HepG2 (cell line): ENCODE measurements around the gene MAPK7. TPM values are rescaled to one million over a fixed set of nuclear protein-coding genes. Genes with fewer than 3 reads are reported as not detected.

Experiments used
- AHR ChIP-seq: IDR thresholded peaks from 2 replicates; pipeline ENCODE4 v1.6.1; 2018; ENCODE audit warnings: missing genetic modification reagents, missing compliant biosample characterization
- CBFB ChIP-seq: sonication (generic); formaldehyde crosslinking; IDR thresholded peaks from 2 replicates; pipeline ENCODE4 v1.4.0; 2020; ENCODE audit warnings: missing genetic modification reagents
- HMG20B ChIP-seq: conservative IDR thresholded peaks from 2 replicates; pipeline ENCODE4 v1.6.1; 2016; ENCODE audit warnings: missing genetic modification reagents, missing compliant biosample characterization
- NFIB ChIP-seq: sonication (generic); formaldehyde crosslinking; IDR thresholded peaks from 2 replicates; pipeline ENCODE4 v1.9.0; 2021; ENCODE audit warnings: missing genetic modification reagents, mild to moderate bottlenecking, borderline replicate concordance
- SNAI1 ChIP-seq: sonication (generic); formaldehyde crosslinking; IDR thresholded peaks from 2 replicates; pipeline ENCODE4 v1.5.0; 2020; ENCODE audit warnings: mild to moderate bottlenecking, missing genetic modification reagents, borderline replicate concordance
- TCF12 ChIP-seq, 2 experiments: fragments of 450-650 bp in 1 of 2; sonication (generic) in 1 of 2; formaldehyde crosslinking in 1 of 2; IDR thresholded peaks; 2 replicates each; pipeline versions ENCODE4 v1.6.1 to v1.8.0; 2017 to 2022; ENCODE audit warnings: antibody characterized with exemption in 1 of 2, mild to moderate bottlenecking in 1 of 2, missing genetic modification reagents in 1 of 2, moderate library complexity in 1 of 2
- U2AF1 ChIP-seq: fragments of 200-400 bp; formaldehyde crosslinking; optimal IDR thresholded peaks from 2 replicates; pipeline ENCODE3; 2017; ENCODE audit warnings: mild to moderate bottlenecking, low read depth, low read length
- ZBTB7B ChIP-seq: sonication (generic); formaldehyde crosslinking; IDR thresholded peaks from 2 replicates; pipeline ENCODE4 v1.4.0; 2020; ENCODE audit warnings: missing genetic modification reagents
- ZNF180 ChIP-seq: sonication (generic); formaldehyde crosslinking; IDR thresholded peaks from 2 replicates; pipeline ENCODE4 v1.4.0; 2020; ENCODE audit warnings: low read depth, missing genetic modification reagents, borderline replicate concordance
- ZNF207 ChIP-seq: fragments of 450-650 bp; IDR thresholded peaks from 2 replicates; pipeline ENCODE4 v1.6.1; 2016; ENCODE audit warnings: antibody characterized with exemption, borderline replicate concordance
- ZNF777 ChIP-seq: sonication (generic); formaldehyde crosslinking; IDR thresholded peaks from 2 replicates; pipeline ENCODE4 v1.4.0; 2020; ENCODE audit warnings: missing genetic modification reagents
- ZSCAN22 ChIP-seq: sonication (generic); formaldehyde crosslinking; IDR thresholded peaks from 2 replicates; pipeline ENCODE4 v1.4.0; 2020; ENCODE audit warnings: mild to moderate bottlenecking, missing genetic modification reagents
- polyA plus RNA-seq, 8 experiments: library from polyadenylated mRNA; depleted of rRNA in 3 of 8; stranded (reverse) in 7 of 8; unstranded in 1 of 8; fragments of >200 nt; fragmentation: Illumina TruSeq in 4 of 8; extraction: Trizol in 4 of 8; gene quantifications; 2 replicates each; pipeline versions ENCODE4 v1.2.1 to v1.2.3, GENCODE V29; 2011 to 2016; ENCODE audit warnings: low read depth in 4 of 8, missing spikeins in 1 of 8, mixed read lengths in 1 of 8; ENCODE audit not compliant: insufficient read depth in 1 of 8
- total RNA-seq, 5 experiments: library from RNA; depleted of rRNA; stranded (reverse); fragments of >200 nt; fragmentation: Illumina TruSeq; extraction: Trizol; gene quantifications; 2 replicates each; pipeline ENCODE4 v1.2.3, GENCODE V29; 2016; ENCODE audit warnings: low read depth in 1 of 5
- TF ChIP-seq, protein P1 (sequence below), 2 experiments: fragments of 450-650 bp in 1 of 2; sonication (generic) in 1 of 2; formaldehyde crosslinking in 1 of 2; IDR thresholded peaks; 2 replicates each; pipeline versions ENCODE4 v1.6.1 to v1.8.0; 2016 to 2022; ENCODE audit warnings: antibody characterized with exemption in 1 of 2, mild to moderate bottlenecking in 1 of 2, missing genetic modification reagents in 1 of 2
- TF ChIP-seq, protein P2 (sequence below): sonication (generic); formaldehyde crosslinking; IDR thresholded peaks from 2 replicates; pipeline ENCODE4 v1.4.0; 2020; ENCODE audit warnings: mild to moderate bottlenecking, missing genetic modification reagents, borderline replicate concordance
- TF ChIP-seq, protein P3 (sequence below): sonication (generic); formaldehyde crosslinking; IDR thresholded peaks from 2 replicates; pipeline ENCODE4 v1.5.0; 2020; ENCODE audit warnings: missing genetic modification reagents

MAPK7 gene
- total and polyA plus RNA-seq, 2 of the 13 experiments (the other 11 are each of a cell fraction or from before 2014, with no cell fraction given): 2.9 to 5.9 TPM

DNA sequence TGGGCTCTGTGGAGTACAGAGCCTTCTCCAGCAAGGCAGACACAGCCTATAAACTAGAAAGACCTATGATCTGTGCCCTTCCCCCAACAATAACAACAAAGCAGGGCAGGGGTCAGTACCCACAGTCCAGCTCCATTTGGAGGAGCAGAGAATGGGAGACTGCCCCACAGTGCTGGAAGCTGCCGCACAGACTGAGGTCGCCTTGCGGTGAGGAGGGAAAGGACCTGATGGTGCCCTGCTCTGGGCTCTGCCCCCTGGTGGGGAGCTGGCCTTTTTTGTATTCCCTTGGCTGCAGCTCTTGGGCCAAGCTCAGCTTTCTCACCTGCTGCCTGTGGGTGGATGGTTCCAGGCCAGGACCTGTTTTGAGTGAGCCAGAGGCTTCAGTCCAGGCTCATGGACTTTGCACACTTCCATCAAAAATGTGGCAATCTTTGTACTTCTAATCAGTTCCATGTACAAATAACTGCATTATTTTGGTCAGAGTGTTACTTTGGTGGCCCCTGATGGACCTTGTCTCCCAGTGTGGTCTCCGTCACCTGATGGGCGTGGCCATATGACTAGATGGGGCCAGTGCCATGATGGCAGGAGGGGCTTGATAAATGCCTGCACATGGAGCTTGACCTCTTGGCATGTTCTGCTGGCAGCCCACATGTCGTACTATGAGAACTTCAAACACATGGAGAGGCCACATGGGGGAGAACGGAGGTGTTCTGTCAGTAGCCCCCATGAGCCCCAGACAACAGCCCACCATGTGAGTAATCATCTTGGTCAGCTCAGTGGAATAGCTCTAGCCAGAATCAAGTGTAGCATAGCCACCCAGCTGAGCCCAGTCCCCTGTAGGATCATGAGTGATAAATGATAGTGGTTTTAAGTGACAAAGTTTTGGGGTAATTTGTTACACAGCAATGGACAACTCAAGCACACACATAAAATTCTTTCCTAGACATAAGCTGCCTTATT, 40.0 kb upstream of the MAPK7 start (continued):
- TF ChIP-seq ZSCAN22 (CRISPR knock-in tag) (no peak), ZNF207 (no peak), CBFB (CRISPR knock-in tag) (no peak; the same call in 1 of the 2 replicates), NFIB (no peak), HMG20B (CRISPR knock-in tag) (no peak; the same call in 1 of the 2 replicates), ZNF777 (peak; percentile 56), U2AF1 (no peak), AHR (CRISPR knock-in tag) (0 out of 2 replicates have a peak, but pooled peaks have one; percentile 33), ZNF180 (CRISPR knock-in tag) (no peak), SNAI1 (CRISPR knock-in tag) (no peak), TCF12 (IDR thresholded peaks at IDR 0.05) (no peak), TCF12 (CRISPR knock-in tag; IDR thresholded peaks at IDR 0.05) (peak; percentile 83), ZBTB7B (no peak; the same call in 1 of the 2 replicates)
- TF ChIP-seq, protein P1, sequence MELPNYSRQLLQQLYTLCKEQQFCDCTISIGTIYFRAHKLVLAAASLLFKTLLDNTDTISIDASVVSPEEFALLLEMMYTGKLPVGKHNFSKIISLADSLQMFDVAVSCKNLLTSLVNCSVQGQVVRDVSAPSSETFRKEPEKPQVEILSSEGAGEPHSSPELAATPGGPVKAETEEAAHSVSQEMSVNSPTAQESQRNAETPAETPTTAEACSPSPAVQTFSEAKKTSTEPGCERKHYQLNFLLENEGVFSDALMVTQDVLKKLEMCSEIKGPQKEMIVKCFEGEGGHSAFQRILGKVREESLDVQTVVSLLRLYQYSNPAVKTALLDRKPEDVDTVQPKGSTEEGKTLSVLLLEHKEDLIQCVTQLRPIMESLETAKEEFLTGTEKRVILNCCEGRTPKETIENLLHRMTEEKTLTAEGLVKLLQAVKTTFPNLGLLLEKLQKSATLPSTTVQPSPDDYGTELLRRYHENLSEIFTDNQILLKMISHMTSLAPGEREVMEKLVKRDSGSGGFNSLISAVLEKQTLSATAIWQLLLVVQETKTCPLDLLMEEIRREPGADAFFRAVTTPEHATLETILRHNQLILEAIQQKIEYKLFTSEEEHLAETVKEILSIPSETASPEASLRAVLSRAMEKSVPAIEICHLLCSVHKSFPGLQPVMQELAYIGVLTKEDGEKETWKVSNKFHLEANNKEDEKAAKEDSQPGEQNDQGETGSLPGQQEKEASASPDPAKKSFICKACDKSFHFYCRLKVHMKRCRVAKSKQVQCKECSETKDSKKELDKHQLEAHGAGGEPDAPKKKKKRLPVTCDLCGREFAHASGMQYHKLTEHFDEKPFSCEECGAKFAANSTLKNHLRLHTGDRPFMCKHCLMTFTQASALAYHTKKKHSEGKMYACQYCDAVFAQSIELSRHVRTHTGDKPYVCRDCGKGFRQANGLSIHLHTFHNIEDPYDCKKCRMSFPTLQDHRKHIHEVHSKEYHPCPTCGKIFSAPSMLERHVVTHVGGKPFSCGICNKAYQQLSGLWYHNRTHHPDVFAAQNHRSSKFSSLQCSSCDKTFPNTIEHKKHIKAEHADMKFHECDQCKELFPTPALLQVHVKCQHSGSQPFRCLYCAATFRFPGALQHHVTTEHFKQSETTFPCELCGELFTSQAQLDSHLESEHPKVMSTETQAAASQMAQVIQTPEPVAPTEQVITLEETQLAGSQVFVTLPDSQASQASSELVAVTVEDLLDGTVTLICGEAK (IDR thresholded peaks at IDR 0.05): no peak
- TF ChIP-seq, protein P1 (CRISPR knock-in tag; IDR thresholded peaks at IDR 0.05): peak; percentile 59; the same call in 1 of the 2 replicates
- TF ChIP-seq, protein P2, sequence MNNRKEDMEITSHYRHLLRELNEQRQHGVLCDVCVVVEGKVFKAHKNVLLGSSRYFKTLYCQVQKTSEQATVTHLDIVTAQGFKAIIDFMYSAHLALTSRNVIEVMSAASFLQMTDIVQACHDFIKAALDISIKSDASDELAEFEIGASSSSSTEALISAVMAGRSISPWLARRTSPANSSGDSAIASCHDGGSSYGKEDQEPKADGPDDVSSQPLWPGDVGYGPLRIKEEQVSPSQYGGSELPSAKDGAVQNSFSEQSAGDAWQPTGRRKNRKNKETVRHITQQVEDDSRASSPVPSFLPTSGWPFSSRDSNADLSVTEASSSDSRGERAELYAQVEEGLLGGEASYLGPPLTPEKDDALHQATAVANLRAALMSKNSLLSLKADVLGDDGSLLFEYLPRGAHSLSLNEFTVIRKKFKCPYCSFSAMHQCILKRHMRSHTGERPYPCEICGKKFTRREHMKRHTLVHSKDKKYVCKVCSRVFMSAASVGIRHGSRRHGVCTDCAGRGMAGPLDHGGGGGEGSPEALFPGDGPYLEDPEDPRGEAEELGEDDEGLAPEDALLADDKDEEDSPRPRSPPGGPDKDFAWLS: no peak
- TF ChIP-seq, protein P3, sequence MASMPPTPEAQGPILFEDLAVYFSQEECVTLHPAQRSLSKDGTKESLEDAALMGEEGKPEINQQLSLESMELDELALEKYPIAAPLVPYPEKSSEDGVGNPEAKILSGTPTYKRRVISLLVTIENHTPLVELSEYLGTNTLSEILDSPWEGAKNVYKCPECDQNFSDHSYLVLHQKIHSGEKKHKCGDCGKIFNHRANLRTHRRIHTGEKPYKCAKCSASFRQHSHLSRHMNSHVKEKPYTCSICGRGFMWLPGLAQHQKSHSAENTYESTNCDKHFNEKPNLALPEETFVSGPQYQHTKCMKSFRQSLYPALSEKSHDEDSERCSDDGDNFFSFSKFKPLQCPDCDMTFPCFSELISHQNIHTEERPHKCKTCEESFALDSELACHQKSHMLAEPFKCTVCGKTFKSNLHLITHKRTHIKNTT: no peak
